H9 (cell line): ENCODE results near the gene SOX13. TPM values are rescaled to one million over a fixed set of nuclear protein-coding genes. Genes with fewer than 3 reads are reported as not detected.

Experiments
- DNase-seq: peaks from one replicate; pipeline ENCODE4 v3.0.0-alpha.2; 2017
- H2AFZ ChIP-seq: one replicate; pipeline ENCODE4 v1.6.1; 2013; ENCODE audit warnings: mild to moderate bottlenecking, low read length, control low read depth, moderate library complexity
- H2AK5ac ChIP-seq: 2 replicates; pipeline ENCODE4 v1.6.1; 2013; ENCODE audit warnings: low read length, control low read depth, mixed read lengths; ENCODE audit not compliant: insufficient read length
- H2BK120ac ChIP-seq: one replicate; pipeline ENCODE4 v1.6.1; 2013; ENCODE audit warnings: low read depth, mild to moderate bottlenecking, low read length, control low read depth, inconsistent platforms; ENCODE audit not compliant: poor library complexity, severe bottlenecking
- H2BK12ac ChIP-seq: 2 replicates; pipeline ENCODE4 v1.6.1; 2013; ENCODE audit warnings: low read length, control low read depth, mixed read lengths, low read depth; ENCODE audit not compliant: insufficient read length
- H2BK15ac ChIP-seq: 2 replicates; pipeline ENCODE4 v1.6.1; 2013; ENCODE audit warnings: low read depth, low read length, control low read depth
- H2BK20ac ChIP-seq: one replicate; pipeline ENCODE4 v1.6.1; 2013; ENCODE audit warnings: low read depth, mild to moderate bottlenecking, low read length, control low read depth, inconsistent platforms; ENCODE audit not compliant: poor library complexity, severe bottlenecking
- H2BK5ac ChIP-seq: 2 replicates; pipeline ENCODE4 v1.6.1; 2013; ENCODE audit warnings: low read length, control low read depth, mixed read lengths; ENCODE audit not compliant: insufficient read length
- H3K14ac ChIP-seq: 2 replicates; pipeline ENCODE4 v1.6.1; 2013; ENCODE audit warnings: low read length, control low read depth; ENCODE audit not compliant: insufficient read depth
- H3K18ac ChIP-seq: 2 replicates; pipeline ENCODE4 v1.6.1; 2013; ENCODE audit warnings: low read depth, mild to moderate bottlenecking, mixed read lengths, low read length, control low read depth; ENCODE audit not compliant: insufficient read length
- H3K23ac ChIP-seq: 2 replicates; pipeline ENCODE4 v1.6.1; 2013; ENCODE audit warnings: low read length, control low read depth, mixed read lengths, low read depth; ENCODE audit not compliant: insufficient read length
- H3K23me2 ChIP-seq: 2 replicates; pipeline ENCODE4 v1.6.1; 2013; ENCODE audit warnings: low read depth, mild to moderate bottlenecking, mixed read lengths, low read length, control low read depth; ENCODE audit not compliant: insufficient read length, poor library complexity, severe bottlenecking
- H3K27ac ChIP-seq: 2 replicates; pipeline ENCODE4 v1.5.1; 2013; ENCODE audit warnings: low read length, control low read depth, mixed read lengths, low read depth; ENCODE audit not compliant: insufficient read length
- H3K27me3 ChIP-seq: 2 replicates; pipeline ENCODE4 v1.6.1; 2013; ENCODE audit warnings: low read length, control low read depth, inconsistent platforms; ENCODE audit not compliant: insufficient read depth
- H3K4ac ChIP-seq: 2 replicates; pipeline ENCODE4 v1.6.1; 2013; ENCODE audit warnings: low read depth, mild to moderate bottlenecking, control low read depth, inconsistent platforms, low read length, moderate library complexity
- H3K4me1 ChIP-seq: 2 replicates; pipeline ENCODE4 v1.6.1; 2013; ENCODE audit warnings: low read length, control low read depth, inconsistent platforms; ENCODE audit not compliant: insufficient read depth
- H3K4me2 ChIP-seq: 2 replicates; pipeline ENCODE4 v1.6.1; 2013; ENCODE audit warnings: low read length, control low read depth, mixed read lengths; ENCODE audit not compliant: insufficient read length, insufficient read depth
- H3K56ac ChIP-seq: 2 replicates; pipeline ENCODE4 v1.6.1; 2013; ENCODE audit warnings: low read depth, mild to moderate bottlenecking, mixed read lengths, low read length, control low read depth; ENCODE audit not compliant: insufficient read length
- H3K79me1 ChIP-seq: 2 replicates; pipeline ENCODE4 v1.6.1; 2013; ENCODE audit warnings: low read depth, mild to moderate bottlenecking, moderate library complexity, low read length, control low read depth, inconsistent platforms; ENCODE audit not compliant: insufficient read depth, poor library complexity, severe bottlenecking
- H3K79me2 ChIP-seq: 2 replicates; pipeline ENCODE4 v1.6.1; 2013; ENCODE audit warnings: low read length, control low read depth, inconsistent platforms; ENCODE audit not compliant: insufficient read depth
- H3K9ac ChIP-seq: 2 replicates; pipeline ENCODE4 v1.6.1; 2013; ENCODE audit warnings: low read length, control low read depth, mixed read lengths; ENCODE audit not compliant: insufficient read length; ENCODE audit errors: extremely low read depth
- H3K9me3 ChIP-seq: one replicate; pipeline ENCODE4 v1.6.1; 2013; ENCODE audit warnings: low read depth, low read length, inconsistent platforms; ENCODE audit not compliant: control insufficient read depth
- H3T11ph ChIP-seq: one replicate; pipeline ENCODE4 v1.6.1; 2013; ENCODE audit warnings: mild to moderate bottlenecking, low read length, control low read depth, inconsistent platforms
- H4K20me1 ChIP-seq: one replicate; pipeline ENCODE4 v1.6.1; 2013; ENCODE audit not compliant: control insufficient read depth, insufficient read length, insufficient read depth
- H4K5ac ChIP-seq: 2 replicates; pipeline ENCODE4 v1.6.1; 2013; ENCODE audit warnings: low read depth, mild to moderate bottlenecking, mixed read lengths, low read length, control low read depth; ENCODE audit not compliant: insufficient read length
- H4K8ac ChIP-seq: replicated peaks from 2 replicates; pipeline ENCODE4 v1.6.1; 2013; ENCODE audit warnings: low read length, control low read depth, mixed read lengths, low read depth; ENCODE audit not compliant: insufficient read length
- H4K91ac ChIP-seq: 2 replicates; pipeline ENCODE4 v1.6.1; 2013; ENCODE audit warnings: low read depth, mild to moderate bottlenecking, moderate library complexity, mixed read lengths, low read length, control low read depth; ENCODE audit not compliant: insufficient read length
- H3K27ac Mint-ChIP-seq, 3 experiments: 2 replicates in 2 of 3; 3 replicates in 1 of 3; pipeline ENCODE4 v1.8.0; 2020 to 2021; ENCODE audit warnings: mixed read lengths in 3 of 3, mild to moderate bottlenecking in 1 of 3, moderate library complexity in 1 of 3
- H3K27me3 Mint-ChIP-seq: 2 replicates; pipeline ENCODE4 v1.8.0; 2021; ENCODE audit warnings: low read depth, mild to moderate bottlenecking, moderate library complexity, mixed read lengths
- H3K36me3 Mint-ChIP-seq, 3 experiments: 2 replicates in 2 of 3; 3 replicates in 1 of 3; pipeline ENCODE4 v1.8.0; 2020 to 2021; ENCODE audit warnings: low read depth in 3 of 3, mixed read lengths in 3 of 3; ENCODE audit not compliant: insufficient read depth in 1 of 3
- H3K4me1 Mint-ChIP-seq, 2 experiments: 2 replicates each; pipeline ENCODE4 v1.8.0; 2020; ENCODE audit warnings: mixed read lengths in 2 of 2
- H3K4me3 Mint-ChIP-seq, 2 experiments: 2 replicates in 1 of 2; 3 replicates in 1 of 2; pipeline ENCODE4 v1.8.0; 2020 to 2021; ENCODE audit warnings: mild to moderate bottlenecking in 2 of 2, mixed read lengths in 2 of 2, moderate library complexity in 1 of 2
- H3K9me3 Mint-ChIP-seq, 2 experiments: 2 replicates in 1 of 2; 3 replicates in 1 of 2; pipeline ENCODE4 v1.8.0; 2020; ENCODE audit warnings: mild to moderate bottlenecking in 2 of 2, mixed read lengths in 2 of 2, moderate library complexity in 1 of 2
- WGBS: extraction: QIAGEN DNeasy Blood & Tissue Kit; methylation state at CpG from one replicate; pipeline ENCODE4 v1.1.7; 2013; ENCODE audit warnings: missing lambda C conversion rate, low lambda C conversion rate, mixed read lengths; ENCODE audit not compliant: insufficient read length; ENCODE audit errors: extremely low coverage; 5-methylcytosine and 5-hydroxymethylcytosine counted together
- total RNA-seq: library from RNA; stranded (reverse); gene quantifications from 2 replicates; pipeline ENCODE4 v1.2.1, GENCODE V29; 2021
- TF ChIP-seq, protein P1 (sequence below): fragments of 200-600 bp; sonication (generic); conservative IDR thresholded peaks from 3 replicates; pipeline ENCODE4 v1.8.0; 2021; ENCODE audit warnings: antibody characterized with exemption, mild to moderate bottlenecking

SOX13 gene
- total RNA-seq, 1 experiment from 2014 or later, result 120 TPM

GRCh38 chr1:204139088-204139487 lies 66.2 kb downstream of the SOX13 start:
- Histone ChIP-seq H4K5ac (no peak overlapping the region), H4K91ac (no peak overlapping the region), H4K20me1 (no peaks in the 10 kb centered on the region), H3T11ph (no peak overlapping the region), H3K4me1 (no peaks in the 10 kb centered on the region), H3K56ac (no peak overlapping the region), H4K8ac (no peak overlapping the region), H3K14ac (no peak overlapping the region), H3K79me1 (no peaks in the 10 kb centered on the region), H2AFZ (no peak overlapping the region), H2BK120ac (no peak overlapping the region), H3K23me2 (no peaks in the 10 kb centered on the region), H3K9ac (no peak overlapping the region), H3K23ac (no peak overlapping the region), H2BK15ac (no peak overlapping the region), H3K9me3 (no peaks in the 10 kb centered on the region), H2BK5ac (no peak overlapping the region), H2AK5ac (no peak overlapping the region), H3K4ac (no peak overlapping the region), H2BK20ac (no peak overlapping the region), H3K27me3 (no peaks in the 10 kb centered on the region), H3K18ac (no peak overlapping the region), H3K27ac (no peak overlapping the region), H3K79me2 (no peaks in the 10 kb centered on the region), H3K4me2 (no peak overlapping the region), H2BK12ac (no peak overlapping the region)
- TF ChIP-seq, protein P1, sequence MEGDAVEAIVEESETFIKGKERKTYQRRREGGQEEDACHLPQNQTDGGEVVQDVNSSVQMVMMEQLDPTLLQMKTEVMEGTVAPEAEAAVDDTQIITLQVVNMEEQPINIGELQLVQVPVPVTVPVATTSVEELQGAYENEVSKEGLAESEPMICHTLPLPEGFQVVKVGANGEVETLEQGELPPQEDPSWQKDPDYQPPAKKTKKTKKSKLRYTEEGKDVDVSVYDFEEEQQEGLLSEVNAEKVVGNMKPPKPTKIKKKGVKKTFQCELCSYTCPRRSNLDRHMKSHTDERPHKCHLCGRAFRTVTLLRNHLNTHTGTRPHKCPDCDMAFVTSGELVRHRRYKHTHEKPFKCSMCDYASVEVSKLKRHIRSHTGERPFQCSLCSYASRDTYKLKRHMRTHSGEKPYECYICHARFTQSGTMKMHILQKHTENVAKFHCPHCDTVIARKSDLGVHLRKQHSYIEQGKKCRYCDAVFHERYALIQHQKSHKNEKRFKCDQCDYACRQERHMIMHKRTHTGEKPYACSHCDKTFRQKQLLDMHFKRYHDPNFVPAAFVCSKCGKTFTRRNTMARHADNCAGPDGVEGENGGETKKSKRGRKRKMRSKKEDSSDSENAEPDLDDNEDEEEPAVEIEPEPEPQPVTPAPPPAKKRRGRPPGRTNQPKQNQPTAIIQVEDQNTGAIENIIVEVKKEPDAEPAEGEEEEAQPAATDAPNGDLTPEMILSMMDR, result no peak
- peaks cover 10 to 11% of the 10 kb centered on the region in 2 experiments for H3K4me1 Mint-ChIP-seq
- H3K4me3 Mint-ChIP-seq, result no peak overlapping the region
- H3K27me3 Mint-ChIP-seq, result peaks cover 5% of the 10 kb centered on the region
- peaks cover 1 to 23% (median 3%) of the 10 kb centered on the region in 3 experiments; a peak in 4 of 7 replicates for H3K36me3 Mint-ChIP-seq
- WGBS, result no CpG with 5 or more reads among the region's 2 CpGs
- H3K27ac Mint-ChIP-seq, result no peak overlapping the region
- no peak for DNase-seq
- H3K9me3 Mint-ChIP-seq, result no peaks in the 10 kb centered on the region
